Measurements from ENCODE around the gene ALKBH3. TPM values are rescaled to one million over a fixed set of nuclear protein-coding genes. Genes with fewer than 3 reads are reported as not detected.

Gene ALKBH3
- total RNA-seq, 4 donors from 2014 or later = 25.4 to 39.6 (median 34.9) TPM

DNA sequence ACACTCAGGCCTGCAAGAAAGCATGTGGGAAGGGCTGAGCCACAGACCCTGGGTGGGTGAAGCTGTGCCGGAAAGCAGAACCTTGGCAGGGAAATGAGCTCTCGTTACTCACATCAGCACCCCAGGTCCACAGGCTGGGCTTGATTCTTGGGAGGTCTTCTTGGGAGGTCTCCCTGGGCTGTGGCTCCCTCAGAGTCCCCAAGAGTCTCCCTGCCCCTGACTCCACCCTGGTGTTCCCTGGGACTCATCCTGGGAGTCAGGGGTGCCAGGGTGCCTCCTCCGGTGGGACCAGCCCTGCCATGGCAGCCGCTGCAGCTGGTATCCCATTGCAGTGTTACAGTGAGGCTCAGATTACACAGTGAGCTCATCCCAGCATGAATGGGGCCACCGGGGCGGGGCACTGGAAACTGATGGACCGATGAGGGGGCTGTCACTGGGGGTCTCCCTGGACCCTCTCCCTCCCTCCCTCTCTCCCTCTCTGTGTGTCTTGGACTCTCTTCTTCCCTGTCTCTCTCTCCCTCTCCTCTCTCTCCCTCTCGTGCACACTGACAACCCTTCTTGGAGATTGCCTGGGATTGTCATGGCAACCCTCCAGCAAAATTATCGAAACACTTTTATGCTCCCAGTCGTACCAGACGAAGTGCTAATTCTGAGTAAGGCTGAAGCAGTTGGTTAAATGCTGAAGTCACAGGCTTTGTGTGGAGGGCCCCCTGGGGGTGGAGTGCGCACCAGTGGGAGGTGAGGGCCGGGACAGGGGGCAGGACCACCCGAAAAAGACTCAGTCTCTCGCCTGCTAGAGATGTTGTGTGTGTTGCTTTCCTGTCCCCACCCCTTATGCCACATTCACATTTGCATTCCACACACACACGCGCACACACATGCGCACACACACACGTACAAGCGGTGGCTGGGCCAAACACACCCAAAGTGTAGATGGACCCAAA lies 53.2 kb downstream of the ALKBH3 start:
- TF ChIP-seq, protein P1, sequence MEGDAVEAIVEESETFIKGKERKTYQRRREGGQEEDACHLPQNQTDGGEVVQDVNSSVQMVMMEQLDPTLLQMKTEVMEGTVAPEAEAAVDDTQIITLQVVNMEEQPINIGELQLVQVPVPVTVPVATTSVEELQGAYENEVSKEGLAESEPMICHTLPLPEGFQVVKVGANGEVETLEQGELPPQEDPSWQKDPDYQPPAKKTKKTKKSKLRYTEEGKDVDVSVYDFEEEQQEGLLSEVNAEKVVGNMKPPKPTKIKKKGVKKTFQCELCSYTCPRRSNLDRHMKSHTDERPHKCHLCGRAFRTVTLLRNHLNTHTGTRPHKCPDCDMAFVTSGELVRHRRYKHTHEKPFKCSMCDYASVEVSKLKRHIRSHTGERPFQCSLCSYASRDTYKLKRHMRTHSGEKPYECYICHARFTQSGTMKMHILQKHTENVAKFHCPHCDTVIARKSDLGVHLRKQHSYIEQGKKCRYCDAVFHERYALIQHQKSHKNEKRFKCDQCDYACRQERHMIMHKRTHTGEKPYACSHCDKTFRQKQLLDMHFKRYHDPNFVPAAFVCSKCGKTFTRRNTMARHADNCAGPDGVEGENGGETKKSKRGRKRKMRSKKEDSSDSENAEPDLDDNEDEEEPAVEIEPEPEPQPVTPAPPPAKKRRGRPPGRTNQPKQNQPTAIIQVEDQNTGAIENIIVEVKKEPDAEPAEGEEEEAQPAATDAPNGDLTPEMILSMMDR (IDR thresholded peaks at IDR 0.05; ENCODE audit: low read depth) = no peak

GRCh38 chr11:43934601-43935423 lies 54.2 kb downstream of the ALKBH3 start:
- TF ChIP-seq, protein P1 (IDR thresholded peaks at IDR 0.05; ENCODE audit: low read depth) = no peak

DNA sequence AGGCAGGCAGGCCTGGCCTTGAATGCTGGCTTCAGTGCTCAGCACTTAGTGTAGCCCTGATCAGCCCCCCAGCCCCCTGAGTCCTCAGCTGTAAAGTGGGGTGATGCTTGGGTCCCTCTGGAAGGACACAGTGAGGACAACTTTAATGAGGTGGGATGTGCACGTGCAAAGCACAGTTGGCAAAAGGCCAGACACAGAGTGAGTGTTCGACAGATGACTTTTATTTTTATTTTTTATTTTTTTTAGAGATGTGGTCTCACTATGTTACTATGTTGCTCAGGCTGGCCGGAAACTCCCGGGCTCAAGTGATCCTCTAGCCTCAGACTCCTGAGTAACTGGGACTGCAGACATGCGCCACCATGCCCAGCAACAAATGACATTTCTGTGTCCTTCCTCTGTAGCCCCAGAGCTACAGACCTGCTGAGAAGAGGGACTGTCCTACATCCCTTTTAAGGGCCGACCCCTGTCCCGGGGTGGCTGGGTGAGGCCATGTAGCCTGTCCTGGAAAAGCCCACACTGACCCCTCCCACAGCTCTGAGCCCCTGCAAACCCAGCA lies 54.9 kb downstream of the ALKBH3 start:
- TF ChIP-seq, protein P1 (IDR thresholded peaks at IDR 0.05; ENCODE audit: low read depth) = no peak

GRCh38 chr11:43936076-43936475 lies 55.4 kb downstream of the ALKBH3 start:
- TF ChIP-seq, protein P1 (IDR thresholded peaks at IDR 0.05; ENCODE audit: low read depth) = no peak

DNA sequence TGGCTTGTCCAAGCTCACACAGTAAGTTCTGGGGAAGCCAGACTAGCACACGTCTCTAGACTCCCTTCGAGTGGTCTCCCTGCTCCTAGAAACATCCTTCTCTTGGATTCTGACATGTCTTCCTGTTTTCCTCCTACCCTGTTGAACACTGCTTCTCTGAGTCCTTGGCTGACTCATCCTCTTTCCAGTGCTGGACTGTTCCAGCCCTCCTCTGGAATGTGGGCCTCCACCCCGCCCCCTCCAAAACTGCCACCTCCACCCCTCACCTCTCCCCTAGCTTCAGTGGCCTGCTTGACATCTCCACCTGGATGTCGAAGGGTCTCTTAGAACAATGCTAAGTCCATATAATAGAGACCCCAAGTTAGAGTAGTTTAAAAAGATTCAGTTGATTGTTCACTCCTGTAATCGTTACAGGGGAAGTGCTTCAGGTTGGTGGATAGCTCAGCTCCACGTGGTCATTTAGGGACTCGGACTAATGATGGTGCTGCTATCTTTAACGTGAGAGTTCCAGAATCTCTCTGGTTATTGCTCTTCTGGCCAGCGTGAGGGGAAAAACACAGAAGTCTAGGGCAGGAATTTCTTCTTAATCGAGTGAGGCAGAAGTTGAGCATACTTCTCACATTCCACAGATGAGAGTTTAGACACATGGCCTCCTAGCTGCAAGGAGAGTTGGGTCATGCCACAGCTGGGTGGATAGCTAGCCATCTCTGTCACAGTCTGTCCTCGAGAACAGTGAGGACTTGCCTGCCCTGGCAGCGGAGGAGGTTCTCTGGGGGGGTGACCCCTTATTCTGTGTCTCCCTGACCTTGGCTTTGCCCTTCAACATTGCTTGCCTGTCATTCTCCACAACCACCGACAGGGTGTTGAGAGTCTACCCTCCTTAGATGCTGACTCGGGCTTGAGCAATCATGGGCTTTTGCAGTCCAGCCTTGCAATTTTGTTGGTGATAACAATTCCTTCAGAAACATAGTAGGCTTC lies 57.1 kb downstream of the ALKBH3 start:
- TF ChIP-seq, protein P1 (IDR thresholded peaks at IDR 0.05; ENCODE audit: low read depth) = no peak

DNA sequence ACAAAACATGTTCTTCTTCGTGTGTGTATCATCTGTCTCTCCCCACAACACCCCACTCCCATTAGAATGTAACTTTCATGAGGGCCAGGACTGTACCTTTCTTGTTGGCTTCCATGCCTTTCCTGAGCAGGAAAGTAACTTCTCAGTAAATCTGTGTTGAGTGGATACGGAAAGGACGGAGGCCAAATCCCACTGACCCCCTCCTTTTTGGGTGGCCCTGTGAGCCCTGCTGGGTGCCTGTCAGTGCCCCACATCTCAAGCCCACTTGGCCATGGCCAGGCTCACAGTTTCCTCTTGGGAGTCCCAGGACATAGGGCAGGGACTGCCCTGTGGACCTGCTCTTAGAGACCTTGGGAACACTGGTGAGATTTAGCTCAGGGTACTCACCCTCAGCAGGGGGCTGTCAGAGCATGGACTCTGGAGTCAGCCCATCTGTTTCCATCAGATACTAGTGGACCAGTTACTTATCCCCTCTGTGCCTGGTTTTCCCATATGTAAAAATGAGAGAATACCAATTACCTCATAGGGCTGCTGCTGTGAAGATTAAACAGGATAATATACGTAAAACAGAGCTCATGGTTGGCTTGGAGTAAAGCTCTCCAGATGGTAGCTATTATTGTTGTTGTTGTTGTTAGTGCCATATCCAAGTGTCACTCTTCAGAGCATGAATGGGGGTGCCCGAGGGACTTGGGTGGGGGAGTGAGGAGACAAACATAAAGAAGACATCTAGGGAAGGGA lies 60.8 kb downstream of the ALKBH3 start:
- TF ChIP-seq, protein P1 (IDR thresholded peaks at IDR 0.05; ENCODE audit: low read depth) = no peak
